ENCODE results near the gene NPSR1.

- TF ChIP-seq POLR2A (IDR thresholded peaks at IDR 0.05): no peak
- no peak for TF ChIP-seq CTCF (IDR thresholded peaks at IDR 0.05)
- TF ChIP-seq EP300 (IDR thresholded peaks at IDR 0.05): no peak
- no peak for TF ChIP-seq POLR2AphosphoS5 (IDR thresholded peaks at IDR 0.05)
Observed at GRCh38 chr7:34832020-34832419, 174.0 kb downstream of the NPSR1 start.

Data from sigmoid colon (tissue), 4 donors.